Stimulated activated CD8-positive, alpha-beta memory T cell treated with anti-CD3 and anti-CD28 coated beads, Interleukin-4, amount 100 ng/mL, for 24 hours (primary cell): ENCODE data around the gene MYLK4.
A peak's percentile ranks its signal among the peaks of the same experiment; 100 is the strongest.

Experiments
- DNase-seq: peaks from one replicate; pipeline ENCODE4 v3.0.0-alpha.2; 2020; ENCODE audit warnings: low read depth

The MYLK4 gene

DNA sequence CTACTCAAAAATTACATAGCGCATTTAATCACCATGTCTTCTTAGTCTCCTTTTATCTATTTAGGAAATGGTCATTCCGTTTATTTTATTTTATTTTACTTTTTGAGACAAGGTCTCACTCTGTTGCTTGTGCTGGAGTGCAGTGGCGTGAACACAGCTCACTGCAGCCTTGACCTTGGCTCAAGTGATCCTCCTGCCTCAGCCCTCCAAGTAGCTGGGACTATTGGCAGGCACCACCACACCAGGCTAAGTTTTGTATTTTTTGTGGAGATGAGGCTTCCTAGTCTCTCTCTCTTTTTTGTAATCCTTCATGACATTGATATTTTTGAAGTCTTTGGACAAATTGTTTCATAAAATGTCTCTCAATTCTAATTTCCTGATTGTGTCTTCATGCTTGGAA lies 4.7 kb upstream of the MYLK4 start:
- no peak for DNase-seq

DNA sequence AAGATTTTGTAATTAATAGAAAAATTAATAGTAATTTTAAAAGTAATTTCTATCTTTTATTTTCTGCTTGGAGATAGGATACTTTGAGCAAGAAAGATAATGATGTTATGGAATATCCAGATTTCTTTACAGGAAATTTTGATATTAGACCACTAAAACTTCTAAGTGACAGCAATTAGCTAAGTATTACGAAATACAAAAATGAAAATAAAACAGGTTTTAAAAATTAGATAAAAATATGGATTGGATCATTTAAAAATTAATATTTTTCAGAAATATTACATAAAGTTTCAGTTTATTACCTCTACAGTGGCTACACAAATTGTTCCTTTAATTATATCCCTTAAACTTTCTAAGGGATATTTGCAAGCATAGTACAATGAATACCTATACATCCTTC lies 4.2 kb upstream of the MYLK4 start:
- no peak for DNase-seq

DNA sequence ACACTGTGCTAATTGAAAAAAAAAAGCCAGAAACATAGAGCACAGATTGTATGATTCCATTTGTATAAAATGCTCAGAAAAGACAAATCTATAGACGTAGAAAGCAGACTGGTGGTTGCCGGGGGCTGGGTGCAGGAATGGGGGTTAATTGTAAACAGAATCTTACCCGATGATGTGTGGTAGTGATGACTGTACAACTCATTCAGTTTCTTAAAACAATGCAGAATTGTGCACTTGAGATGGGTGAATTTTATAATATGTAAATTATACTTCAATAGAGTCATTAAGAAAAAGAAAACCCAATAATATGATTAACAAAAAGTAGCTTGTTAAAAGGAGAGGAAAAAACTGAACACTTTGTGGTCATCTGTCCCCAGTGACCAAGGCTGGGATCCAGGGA lies 3.7 kb upstream of the MYLK4 start:
- DNase-seq = no peak

DNA sequence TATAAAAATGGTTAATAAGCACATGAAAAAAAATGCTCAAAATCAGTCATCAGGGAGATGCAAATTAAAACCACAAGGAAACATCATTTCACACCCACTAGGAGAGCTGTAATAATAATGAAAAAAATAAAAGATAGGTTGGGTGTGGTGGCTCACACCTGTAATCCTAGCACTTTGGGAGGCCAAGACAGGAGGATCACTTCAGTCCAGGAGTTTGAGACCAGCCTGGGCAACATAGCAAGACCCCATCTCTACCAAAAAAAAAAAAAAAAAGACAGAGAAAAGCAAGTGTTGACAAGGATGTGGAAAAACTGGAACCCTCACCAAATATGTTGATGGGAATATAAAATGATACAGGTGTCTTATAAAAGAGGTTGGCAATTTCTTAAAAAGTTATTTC lies 3.0 kb upstream of the MYLK4 start:
- no peak for DNase-seq

DNA sequence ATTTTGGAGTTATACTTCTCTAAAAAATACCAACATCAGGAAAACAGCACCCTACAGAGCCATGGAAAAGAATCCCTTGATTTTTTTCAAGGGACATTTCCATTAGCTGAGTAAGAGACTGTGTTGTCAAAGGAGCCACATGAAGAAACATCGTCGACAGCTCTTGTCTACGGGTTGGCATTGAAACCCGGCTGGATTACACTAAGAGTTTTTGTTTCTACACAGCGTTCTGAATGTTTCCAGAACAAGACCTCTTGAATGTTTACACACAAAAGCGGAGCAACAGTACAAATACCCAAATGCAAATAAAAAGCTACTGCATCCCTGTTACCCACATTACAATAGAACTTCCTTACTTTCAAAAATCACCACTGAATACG lies 2.4 kb upstream of the MYLK4 start:
- no peak for DNase-seq

DNA sequence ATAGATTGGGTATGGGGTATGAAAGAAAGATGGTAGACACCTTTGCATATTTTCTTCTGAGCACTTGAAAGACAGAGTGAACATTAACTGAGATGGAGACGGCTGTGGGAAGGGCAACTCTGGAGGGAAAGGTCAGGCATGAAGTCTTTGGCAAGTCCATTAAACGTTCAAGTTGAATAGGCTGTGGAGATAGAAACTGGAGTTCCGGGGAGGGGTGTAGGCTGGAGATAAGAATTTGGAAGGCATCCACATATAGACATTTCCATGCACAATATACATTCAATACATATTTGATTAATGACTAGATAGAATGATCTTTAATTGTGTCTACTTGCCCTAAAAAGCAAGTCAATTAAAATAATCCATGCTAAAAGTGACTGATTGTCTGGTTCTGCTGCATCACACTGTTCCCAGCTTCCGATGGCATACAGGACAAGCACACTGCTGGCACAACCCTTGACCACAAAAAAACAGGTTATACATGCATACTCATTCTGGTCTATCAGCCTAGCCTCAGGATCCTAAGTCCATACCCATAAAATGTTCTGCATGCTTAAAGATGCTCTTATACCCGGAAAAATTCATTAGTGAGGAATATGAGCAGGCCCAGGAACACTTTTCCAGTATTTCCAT lies 1.9 kb upstream of the MYLK4 start:
- no peak for DNase-seq

DNA sequence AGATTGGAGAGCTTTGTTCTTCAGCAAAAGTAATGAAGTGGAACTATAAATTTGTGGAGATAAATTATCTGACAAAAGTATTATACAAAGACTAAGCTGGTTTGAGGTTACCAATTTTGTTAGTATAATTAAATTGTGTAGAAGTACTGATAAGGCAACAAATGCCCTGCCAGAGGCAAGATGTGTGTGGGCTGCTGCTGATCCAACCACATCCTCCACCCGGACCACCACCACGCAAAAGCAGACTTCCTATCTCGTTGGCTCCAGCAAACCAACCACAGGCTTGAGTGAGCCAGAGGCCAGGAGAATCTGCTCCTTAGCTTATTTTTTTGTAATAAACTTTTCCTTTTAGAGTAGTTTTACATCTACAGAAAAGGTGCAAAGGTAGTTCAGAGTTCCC lies 1.1 kb upstream of the MYLK4 start:
- DNase-seq = no peak

DNA sequence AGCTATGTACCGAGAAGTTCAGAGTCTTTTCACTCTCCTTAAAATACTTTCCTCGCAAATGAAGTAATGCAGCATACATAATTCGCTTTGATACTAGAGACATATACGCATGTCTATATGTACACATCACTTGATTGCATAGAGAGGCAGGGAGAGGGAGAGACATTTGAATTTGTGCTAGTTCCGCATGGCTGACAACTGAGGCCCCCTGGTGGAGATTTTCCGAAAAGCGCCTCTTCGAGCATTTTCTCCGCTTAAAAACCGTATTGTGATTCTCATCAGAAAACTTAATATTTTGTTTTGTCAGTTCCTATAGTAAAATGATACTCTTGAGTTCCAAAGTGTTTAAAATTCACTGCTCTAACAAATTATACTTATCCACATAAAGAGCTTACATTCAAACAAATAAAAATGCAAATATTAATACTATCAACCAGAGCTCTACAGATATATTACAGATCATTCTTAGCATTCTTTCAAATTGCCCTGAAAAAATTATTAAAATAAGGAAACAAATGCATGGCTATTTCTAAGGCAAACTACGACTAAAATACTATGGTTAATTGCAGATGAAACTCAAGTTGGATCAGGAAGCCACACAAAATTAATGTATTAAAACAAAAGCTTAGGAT lies 637 bp downstream of the MYLK4 start:
- DNase-seq = peak; percentile 50

DNA sequence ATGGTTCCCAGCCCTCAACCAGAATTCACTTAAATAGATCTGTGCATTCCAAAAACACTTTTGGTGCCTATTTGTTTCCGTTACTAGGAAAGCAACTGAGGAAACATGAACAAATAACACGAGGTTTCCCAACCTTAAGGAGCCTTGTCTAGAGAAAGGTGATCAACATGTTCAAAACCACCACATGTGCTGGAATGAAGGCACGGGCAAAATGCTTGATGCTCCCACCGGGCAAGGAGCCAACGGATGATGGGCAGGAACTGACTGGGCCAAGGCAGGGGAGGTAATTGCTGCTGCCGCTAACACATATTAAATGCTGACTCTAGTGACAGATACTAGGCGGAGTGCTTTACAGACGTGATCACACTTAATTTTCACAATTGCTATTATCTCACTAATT lies 2.5 kb downstream of the MYLK4 start:
- no peak for DNase-seq

DNA sequence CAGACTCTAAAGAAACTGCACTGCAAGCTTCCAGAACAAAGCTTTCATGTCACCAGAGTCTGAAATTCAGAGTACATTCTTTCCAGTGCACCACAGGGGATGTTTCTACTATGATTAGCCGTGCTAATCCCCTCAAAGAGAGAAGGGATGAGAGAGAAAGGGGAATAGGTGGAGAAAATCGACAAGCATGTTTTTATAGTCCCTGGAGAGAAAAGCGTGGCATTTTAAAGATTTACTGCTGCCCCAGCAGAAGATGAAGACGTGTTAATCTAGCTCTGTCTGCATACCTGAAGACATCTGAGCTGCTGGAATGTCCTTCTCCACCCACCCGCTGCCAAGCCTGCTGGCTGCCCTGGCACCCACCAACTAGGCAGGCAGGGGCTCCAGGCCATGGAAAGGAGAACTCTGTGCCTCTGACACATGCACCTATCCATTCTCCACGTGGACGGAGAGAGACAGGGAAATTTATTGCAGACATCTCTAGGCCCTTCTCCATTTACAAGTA lies 4.1 kb downstream of the MYLK4 start:
- no peak for DNase-seq

DNA sequence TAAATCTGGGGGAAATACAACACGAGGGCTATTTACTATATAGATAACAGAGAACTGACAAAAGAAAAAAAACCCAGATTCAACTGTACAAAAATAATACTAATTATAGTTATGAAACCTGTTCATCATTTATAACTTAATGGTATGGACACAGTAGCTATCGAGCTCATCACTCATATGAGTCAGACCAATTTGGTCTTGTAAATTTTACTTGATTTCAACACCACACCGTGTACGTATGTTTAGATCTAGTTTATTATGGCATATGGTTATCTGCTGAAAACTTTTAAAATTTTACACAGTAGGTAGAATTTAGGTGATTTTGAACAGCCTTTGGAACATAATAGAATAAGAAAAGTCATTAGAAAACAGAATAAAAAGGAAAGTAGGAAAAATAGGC lies 5.5 kb downstream of the MYLK4 start:
- no peak for DNase-seq

DNA sequence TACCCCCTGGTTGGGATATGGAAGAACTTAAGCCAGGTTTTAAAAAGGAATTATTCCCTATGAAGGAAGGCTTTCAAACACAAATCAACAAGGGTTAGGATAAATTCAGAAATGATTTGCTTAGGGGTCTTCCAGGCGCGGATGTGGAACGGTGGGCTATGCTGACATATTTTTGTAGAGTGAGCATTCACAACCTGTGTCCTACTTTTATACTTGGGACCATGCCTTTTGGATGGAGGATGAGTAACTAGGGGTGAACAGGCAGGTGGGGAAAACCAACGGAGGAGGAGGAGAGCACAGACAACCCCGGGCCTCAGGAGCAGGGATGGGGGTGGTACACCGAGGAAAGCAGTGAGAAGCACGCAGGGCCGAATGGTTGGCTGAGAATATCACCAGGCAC lies 5.9 kb downstream of the MYLK4 start:
- no peak for DNase-seq

DNA sequence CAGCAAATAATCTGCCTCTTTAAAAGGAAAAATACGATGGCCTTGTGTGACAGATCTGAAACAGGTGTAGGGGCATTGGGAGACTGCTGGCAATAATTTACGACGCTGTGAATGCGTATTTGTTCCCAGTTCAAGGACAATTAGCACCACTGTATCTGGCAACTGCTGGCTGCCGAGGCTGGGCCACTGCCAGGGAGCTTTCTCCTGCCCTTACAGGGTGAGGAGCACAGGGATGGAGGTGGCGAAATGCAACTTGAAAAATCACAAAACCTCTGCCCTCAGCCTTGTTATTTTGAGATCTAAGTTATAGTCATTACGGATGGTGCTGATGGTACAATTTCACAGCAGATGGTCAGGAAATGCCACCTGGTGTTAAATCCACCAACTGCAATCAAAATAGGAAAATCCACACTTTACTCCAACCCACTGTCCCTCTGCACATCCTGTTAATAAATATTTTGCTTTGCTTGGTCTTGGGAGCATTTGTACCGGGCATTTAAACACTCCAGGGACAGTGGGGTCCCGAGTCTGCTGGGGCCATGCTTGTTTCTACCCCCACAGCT lies 6.4 kb downstream of the MYLK4 start:
- no peak for DNase-seq

DNA sequence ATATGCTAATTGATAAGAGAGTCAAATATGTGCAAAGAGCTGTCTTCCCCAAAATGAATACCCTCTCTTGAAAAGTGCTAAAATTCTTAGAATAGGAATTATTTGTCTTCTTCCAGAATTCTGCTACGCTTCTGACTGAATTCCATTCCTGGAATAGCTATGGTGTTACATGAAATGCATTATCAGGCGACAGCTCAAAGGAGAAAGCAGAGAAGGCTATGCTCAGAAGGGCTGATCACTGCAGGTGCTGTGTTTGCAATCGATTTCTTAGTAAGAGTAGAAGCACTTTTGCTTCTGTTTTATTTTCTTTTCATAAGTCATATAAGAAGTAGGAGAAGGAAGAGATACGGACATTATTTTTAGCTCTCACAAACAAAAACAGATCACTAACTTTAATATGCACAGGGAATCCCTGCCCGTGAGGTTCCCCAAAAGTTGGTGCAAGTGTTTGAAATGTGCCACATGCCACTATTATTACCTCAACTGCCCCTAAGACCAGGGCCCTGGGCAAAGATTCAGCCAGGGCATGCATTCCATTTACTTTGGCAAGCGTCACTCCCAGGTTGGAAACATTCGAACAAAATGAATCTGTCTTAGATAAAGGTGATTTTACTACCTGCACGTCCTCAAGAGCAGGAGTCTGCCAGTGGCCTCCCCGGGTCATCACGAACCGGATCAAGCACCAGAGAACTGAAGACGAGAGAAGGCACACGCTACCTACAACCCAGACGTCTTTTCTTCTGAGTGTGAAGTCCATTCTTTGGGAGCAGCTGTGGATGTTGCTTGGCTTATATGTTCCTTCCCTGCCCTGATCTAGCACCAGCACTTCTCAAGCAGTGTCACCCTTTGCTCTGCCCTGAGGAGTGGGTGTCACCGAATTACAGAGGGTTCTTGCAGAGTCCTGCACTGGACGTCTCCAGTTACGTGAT lies 7.2 kb downstream of the MYLK4 start:
- DNase-seq = no peak

DNA sequence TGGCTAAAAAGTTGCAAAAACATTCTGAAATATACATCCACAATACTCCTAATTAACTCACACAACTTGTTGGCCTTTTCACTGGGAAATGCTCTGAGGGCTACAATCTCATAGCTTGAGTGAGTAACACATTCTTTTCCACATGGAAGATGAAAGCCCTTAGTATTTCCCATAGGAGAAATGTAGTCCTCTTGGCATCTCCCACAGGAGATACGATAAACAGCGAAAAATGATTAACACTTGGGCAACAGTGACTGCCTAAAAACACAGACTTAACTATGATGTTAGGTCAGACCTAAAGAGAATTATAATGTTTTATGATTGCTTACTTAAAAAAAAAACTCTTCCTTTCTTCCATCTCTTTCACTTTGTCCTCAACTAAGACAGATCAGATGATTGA lies 9.0 kb downstream of the MYLK4 start:
- no peak for DNase-seq

DNA sequence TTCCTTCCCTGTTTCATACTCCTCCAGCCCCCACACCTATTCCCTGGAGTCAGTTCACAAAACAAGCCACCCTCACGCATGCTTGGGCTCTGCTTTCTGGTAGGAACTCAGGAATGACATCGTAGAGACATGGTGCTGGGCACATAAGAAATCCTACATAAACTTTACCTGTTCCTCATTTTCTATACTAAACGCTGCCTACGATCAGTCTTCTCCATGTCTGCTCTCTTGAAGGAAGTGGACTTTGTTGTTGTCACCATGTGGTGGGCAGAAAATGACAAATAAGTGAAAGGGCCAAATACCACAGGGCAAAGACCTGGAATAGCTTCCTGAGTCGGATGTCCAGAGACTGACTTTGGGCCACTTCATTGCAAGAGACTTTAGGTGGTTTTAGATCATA lies 10.1 kb downstream of the MYLK4 start:
- DNase-seq = no peak

DNA sequence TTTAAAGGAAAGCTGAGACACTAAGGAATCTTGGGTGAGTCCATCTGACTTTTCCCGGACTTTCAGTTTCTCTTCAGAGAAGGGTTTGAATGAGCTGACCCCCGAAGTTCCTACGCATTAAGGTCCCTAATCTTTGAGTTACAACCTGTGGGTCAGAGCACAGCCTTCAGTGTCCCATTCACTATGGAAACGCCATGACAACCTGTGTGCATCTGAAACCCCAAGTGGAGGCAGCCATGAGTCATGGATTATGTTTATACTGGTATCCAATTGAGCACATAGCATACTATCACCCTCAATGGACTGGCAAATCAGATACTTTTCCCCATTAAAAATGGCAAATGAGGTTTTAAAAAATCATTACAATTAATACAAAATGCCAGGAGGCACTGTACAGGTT lies 11.4 kb downstream of the MYLK4 start:
- no peak for DNase-seq

DNA sequence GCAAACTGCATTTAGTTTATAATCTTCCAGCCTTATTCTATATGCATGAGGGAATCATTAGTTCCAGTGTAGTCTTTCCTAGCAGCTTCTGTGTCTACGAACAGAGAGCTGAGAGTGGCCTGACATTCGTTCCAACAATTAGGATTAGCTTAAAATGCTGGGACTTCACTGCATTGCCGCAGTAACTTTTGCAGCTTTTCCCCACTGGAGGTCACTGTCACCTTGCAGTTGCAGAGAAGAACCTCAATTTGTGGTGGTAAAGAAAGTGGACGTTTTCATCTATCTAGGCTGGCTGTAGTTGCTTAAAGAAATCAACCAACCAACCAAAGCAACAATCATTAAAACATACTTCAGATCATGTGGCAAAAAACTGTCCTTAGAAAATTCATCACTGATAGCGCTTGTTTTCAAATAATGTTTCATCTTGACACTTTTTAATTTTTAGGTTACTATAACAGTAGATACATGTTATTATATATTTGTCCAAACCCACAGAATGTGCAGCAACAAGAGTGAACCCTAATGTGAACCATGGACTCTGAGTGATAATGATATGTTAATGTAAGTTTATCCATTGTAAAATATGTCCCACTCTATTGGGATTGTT lies 12.2 kb downstream of the MYLK4 start:
- peak; percentile 11 for DNase-seq

DNA sequence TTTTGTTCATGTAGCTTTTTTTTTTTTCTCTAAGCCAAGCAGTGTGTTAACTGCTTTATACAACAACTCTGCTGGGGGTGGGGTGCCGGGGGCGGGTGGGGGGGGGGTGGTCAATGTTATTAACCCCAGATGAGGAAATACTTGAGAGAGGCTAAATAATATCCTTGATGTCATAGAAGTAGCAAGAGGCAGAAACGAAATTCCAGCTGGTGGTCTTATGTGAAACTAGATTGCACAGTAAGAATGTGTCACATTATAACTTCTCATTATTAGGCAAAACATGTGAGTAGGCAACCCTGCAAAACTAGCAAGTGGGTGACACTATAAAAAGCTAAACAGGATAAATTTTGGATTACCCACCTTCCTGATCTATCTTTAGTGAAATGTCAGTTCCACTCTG lies 12.8 kb downstream of the MYLK4 start:
- no peak for DNase-seq

DNA sequence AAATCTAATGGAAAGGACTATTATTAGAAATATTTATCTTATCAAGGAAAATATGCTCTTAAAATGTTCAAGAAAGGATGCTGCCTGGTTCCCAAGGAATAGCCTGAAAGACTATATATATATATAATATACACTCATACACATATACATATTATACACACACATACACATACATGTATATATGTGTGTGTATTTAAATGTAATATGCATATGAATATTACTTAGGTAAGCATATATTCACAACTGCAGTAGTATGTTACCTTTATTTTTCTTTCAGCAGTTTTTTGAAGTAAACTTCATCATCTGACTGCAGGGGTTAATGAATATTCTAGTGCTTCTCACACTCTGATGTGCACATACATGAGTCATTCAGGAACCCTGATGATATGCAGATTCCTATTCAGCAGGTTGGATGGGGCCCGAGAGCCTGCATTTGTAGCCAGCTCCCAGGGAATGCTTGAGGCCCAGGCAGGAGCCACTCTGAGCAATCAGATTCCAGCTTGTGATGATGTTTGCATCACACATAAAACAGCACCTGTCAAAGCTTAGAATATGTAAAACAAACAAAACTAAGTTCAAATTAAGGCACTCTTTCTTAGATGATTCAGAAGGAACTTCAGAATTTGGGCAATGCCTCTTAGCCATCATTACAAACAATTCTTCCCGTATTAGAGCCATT lies 16.1 kb downstream of the MYLK4 start:
- no peak for DNase-seq

DNA sequence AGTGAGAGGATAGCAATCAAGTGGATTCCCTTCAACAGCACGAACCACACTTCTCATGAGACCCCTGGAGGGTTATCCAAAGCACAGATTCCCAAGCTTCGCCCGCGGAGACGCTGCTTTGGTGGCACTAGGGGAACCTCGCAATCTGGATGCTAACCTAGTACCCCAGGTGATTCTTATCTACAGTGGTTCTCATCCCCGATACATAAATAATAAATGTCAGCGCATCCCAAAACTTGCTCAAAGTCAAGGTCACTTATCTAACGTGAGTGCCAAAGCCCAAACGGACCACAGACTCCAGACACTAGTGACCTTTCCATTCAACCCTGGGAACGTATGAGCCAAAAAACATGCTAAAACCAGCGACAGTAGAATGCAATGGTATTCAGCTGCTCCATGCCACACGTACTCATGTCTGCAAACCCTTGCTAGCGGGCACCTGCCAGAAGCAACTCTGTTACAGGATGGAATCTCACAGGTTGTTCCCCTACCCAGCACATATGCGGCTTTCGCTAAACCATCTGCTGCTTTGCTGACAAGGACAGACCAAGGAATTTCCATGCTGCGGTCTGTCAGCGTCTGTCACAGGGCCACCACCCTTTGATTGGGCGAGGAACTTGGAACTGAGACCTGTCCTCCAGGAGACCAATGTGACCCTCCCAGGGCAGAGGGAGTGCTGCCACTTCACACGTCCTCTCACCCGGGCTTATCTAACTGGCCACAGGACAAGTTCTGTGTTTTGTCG lies 16.8 kb downstream of the MYLK4 start:
- DNase-seq = no peak
